IPS-NIHi7 (cell line): ENCODE measurements around the gene SGSM1.
"Not testable (repeated sequence)": the region's sequence is repeated elsewhere in the genome, so short reads cannot be mapped to it uniquely, and the experiment has no call there.

ENCODE experiments used
- DNase-seq: peaks from one replicate; pipeline ENCODE4 v3.0.0; 2012; ENCODE audit warnings: mixed read lengths; ENCODE audit errors: extremely low spot score

The SGSM1 gene

DNA sequence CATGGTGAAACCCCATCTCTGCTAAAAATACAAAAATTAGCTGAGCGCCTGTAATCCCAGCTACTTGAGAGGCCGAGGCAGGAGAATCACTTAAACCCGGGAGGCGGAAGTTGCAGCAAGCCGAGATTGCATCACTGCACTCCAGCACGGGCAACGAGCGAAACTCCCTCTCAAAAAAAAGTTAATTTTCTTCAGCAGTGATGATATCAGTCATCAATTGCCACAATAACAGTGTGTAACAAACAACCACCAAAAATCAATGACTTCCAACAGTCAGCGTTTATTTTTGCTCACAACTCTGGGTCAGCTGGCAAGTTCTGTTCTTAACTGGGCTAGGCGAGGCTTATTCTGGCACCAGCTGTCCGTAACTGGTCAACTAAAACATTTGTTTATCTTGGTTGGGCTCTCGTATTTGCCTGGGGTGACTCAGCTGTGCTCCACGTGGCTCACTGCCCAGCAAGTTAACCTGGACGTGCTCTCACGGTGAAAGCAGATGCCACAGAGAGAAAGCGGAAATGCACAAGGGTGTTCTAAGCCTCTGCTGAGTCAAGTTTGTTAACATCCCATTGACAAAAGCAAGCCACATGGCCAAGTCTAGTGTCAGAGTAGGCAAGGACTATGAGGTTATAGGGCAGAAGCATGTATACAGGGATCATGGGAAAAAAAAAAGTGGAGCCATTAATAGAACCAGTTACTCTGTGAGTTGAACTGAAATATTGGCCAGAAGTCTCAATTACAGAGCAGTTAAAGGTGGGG lies 88.4 kb downstream of the SGSM1 start:
- peak; percentile 48 for DNase-seq

DNA sequence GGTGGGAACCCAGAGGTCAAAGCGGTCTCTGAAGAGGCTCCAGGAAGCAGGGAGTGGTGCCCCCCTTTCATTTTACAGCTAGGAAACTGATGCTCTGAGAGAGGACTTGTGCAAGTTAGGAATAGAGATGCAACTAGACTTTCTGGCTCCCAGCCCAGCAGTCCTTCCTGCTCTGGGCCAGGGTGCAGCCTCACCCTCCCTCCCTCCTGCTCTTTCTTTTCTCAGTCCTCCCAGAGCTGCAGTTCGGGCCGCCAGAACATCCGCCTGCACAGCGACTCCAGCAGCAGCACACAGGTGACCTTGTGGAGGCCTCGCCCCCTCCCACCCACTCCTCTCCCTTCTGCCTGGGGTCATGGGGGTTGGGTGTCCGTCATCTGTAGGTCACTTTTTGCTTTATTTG lies 89.0 kb downstream of the SGSM1 start:
- no peak for DNase-seq

DNA sequence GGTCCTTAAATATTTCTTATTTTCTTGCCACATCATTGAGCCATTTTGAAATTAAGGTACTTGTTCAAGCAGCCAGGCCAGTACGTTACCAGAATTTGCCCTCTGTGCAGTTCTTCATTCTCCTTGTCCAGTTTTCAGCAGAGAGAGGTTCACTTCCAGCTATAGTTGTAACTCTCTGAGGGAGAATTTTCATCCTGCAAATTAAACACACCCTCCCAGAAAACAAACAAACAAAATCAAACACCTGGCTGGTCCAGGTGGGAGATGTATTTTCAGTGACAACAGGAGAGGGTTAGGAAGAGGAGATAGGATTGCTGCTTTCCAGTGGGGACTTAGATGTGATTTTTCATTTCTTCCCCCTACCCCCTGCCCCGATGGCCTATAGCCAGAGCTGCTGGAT lies 95.4 kb downstream of the SGSM1 start:
- DNase-seq: no peak

DNA sequence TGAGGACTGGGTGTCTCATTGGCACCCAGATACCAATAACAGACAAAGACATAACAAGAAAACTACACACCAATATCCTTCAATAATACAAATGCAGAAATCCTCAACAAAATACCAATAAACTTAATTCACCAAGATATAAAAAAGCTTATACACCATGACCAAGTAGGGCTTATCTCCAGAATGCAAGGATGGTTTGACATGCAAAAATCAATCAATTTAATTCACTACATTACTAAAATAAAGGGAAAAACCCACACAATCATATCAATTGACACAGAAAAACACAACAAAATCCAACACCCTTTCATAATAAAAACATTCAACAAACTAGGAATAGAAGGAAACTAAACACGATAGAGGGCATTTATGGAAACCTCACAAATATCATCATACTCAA lies 99.9 kb downstream of the SGSM1 start:
- DNase-seq: no peak

DNA sequence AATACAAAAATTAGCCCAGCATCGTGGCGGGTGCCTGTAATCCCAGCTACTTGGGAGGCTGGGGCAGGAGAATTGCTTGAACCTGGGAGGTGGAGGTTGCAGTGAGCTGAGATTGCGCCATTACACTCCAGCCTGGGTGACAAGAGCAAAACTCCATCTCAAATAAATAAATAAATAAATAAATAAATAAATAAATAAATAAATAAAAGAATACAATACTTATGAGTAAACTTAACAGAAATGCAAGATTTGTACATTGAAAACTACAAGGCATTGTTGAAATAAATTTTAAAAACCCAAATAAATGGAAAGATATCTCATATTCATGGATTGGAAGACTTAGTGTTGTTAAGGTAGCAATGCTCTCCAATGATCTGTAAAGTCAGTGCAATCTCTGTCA lies 101.1 kb downstream of the SGSM1 start:
- DNase-seq: not testable (repeated sequence)

DNA sequence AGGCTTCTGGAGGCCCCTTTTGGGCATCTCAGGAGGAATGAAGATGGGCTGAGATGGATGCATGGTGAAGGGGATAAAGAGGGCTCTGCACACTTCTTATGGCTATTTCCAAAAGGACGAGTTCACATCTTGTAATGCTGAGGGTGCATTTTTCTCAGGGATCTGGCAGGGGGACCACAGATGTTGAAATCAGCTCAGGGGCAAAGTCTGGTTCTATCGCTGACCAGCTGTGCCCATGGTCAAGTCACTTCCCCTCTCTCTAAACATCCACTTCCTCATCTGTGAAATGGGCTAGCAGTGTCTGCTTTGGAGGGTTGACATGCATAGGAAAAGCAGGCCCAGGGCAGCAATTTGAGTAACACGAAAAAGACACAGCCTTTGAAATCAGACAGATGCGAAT lies 114.0 kb downstream of the SGSM1 start:
- no peak for DNase-seq

DNA sequence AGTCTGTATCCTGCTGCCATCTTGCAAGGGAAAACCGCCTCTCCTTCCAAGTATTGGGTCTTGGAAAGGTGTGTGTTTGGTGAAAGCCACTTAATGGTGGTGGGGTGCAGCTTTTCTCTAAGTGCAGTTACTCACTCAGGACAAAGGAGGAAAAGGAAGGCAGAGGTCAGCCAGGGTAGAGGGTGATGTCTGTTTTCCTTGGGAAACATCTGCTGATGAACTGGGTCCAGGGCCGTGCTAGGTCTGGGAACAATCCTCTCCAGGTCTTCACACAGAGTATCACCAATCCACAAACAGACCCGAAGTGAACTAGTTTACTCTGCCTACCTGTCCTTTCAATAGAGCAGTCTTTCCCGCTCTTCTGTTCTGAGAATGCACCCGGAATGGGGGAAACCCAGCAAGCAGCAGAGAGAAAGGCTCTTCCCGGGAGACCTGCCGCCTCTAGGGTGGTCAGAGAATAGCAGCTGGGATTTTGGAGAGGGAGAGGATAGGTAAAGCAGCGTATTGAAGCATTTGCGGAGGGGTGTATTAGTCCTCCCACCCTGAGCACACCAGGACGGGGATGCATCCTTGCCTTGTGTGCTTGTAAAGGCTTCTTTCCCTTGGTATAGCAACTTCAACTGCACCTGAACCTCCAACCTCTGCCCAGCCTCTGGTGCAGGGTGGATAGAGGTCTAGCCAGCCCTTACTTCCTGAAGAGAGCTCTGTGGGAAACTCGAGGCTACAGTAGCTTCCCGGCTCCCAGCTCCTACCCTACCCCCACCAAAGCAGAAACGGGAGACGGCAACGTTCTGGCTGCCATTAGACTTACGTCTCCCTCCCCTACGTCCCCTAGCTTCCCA lies 119.8 kb downstream of the SGSM1 start:
- peak; percentile 63 for DNase-seq

DNA sequence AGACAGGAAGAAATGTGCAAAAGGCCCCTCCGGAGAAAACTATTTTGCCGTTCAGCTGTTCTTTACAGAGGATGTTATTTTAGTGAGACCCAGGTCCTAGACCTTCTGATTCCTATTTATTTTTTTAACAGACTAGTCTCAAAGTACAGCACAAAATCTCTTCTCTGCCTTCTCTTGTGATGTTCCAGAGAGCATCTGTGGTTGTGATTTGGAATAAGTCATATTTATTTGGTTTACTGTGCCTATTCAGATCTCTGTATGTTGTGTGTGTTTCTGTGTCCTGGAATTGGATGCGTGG lies 120.4 kb downstream of the SGSM1 start:
- no peak for DNase-seq

DNA sequence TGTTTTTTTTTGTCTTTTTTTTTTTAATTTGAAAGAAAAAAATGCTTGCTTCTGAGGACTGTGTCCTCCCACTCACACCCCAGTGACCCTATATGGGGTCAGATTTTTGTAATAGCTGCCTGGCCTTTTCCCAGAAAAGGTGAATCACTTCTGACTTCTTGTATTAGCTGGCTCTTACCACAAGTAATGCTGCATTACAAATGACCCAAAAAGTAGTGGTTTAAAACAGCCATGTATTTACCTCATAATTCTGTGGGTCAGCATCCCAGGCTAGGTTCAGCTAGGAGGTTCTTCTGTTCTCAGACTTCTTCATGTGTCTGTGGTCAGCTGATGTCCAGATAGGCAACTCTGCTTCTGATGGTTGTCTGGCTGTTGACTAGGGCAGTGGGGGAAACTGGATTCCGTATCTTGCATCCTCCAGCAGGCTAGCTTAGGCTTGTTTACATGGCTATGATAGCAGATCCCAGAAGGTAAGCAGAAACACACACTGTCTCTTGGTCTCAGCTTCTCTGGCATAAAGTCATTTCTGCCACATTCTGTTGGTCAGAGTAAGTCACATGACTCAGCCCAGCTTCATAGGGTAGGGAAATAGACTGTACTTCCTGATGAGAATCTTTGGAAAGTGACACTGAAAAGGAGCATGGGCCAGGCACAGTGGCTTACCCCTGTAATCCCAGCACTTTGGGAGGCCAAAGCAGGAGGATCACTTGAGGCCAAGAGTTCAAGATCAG lies 121.0 kb downstream of the SGSM1 start:
- DNase-seq: no peak

DNA sequence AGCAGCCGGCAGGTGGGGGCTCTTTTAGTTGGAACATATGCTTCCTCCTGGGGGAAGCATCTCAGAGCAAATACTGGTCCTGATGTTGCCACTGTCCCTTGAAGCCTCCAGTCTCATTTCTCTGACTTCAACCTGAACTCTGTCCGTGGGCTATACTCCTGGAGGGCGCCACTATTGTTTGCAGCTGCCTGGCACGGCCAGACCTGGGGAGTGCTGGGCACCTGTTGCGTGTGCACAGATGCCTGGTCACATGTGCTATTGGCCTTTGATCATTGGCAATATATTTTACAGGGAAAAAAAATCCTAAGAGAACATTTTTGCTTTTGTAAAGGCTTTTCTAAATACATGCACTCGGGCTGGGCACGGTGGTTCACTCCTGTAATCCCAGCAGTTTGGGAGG lies 122.3 kb downstream of the SGSM1 start:
- DNase-seq: no peak

DNA sequence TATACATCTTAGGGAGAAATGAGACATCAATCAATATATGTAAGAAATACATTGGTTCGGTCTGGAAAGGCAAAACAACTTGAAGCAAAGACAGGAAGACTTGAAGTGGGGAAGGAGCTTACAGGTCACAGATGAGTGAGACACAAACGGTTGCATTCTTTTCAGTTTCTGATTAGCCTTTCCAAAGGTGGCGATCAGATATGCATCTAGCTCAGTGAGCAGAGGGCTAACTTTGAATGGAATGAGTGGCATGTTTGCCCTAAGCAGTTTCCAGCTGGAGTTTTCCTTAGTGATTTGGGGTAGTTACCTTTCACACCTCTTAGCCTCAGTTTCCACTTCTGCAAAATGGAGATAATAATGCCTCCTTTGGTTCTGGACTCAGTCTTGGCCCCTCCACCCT lies 124.7 kb downstream of the SGSM1 start:
- no peak for DNase-seq

DNA sequence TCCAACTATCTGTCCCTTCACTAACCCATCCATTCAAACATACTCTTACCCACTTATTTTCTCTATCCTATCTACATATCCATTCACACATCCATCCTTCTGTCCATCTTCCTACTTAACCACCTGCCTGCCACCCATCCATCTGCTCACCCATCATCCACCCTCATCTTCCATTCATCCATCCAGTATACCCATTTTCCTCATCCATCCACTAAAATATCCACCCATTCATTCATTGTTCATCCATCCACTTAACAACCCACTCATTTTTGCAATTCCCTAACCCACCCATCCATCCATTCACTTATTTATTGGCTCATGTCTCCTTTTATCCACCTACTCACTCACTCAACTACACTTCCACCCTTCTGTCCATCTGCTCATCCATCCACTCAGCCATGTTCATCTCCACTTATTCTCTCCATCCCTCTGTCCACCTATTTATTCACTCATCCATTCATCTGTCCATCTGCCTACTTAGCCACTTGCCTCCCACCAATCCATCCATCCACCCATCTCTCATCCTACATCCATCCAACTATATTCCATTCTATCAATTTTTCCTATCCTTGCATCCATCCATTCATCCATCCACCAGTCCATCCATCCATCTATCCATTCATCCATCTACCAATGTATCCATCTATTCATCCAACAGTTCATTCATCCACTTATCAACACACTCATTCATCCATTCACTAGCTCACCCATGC lies 129.9 kb downstream of the SGSM1 start:
- no peak for DNase-seq

DNA sequence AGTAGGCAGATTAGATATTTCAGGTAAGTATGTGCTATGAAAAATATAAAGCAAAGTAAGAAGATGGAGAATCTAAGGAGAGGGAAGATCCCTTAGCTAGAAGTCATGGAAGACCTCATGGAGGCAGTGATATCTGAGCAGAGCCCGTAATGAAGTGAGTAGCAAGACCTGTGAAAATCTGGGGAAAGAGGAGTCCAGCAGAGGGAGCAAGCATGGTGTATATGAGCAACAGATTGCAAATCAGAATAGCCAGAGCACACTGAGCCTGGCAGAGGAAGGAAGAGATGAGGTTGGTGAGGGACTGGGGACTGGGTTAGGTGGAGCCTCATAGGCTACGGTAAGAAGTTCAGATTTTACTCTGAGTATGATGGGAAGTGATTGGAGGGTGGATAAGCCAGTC lies 131.1 kb downstream of the SGSM1 start:
- DNase-seq: peak; percentile 67

DNA sequence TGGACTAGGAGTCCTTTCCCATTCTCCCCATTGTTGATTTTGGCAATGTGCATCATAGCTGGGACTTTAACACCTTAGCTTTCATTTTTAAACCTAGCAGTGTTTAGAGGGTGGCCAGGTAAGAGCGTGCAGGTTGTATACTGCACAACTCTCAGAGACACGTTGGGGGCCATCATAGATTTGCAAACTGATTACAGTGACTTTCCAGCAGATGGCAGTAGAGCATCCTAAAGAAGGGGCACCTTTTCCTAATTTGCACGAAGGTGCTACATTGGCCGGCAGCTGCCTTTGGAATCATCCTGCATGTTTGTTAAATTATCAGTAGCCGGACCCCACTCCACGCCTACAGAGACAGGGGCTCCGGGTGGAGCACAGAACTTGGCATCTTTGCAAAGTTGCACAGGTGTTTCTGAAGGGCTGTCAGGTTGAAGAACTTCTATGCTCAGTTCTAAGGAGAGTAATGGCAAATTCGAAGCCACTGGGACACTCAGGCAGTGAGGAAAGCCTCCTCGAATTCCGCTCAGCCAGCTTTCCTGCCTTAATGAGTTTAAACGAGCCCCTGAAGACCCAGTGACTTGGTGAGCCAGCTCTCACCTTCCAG lies 132.8 kb downstream of the SGSM1 start:
- peak; percentile 76 for DNase-seq

DNA sequence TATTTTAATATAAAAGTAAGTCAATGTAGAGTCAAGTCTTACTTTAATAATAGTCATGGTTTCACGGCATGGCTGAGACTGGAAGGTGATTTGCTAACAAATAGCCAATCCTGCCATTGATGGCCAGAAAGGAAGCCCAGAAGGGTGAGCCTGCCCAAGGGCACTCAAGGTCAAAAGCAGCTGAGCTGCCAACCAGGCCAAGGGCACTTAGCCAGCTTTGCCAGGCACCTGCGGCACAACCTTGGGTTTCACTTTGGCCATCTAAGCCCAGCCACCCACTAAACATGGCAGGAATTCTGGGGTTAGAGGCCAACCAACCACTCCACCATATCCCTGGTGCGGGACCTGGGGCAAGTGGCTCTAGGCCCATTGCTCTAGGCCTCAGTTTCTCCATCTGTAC lies 136.3 kb downstream of the SGSM1 start:
- DNase-seq: no peak

DNA sequence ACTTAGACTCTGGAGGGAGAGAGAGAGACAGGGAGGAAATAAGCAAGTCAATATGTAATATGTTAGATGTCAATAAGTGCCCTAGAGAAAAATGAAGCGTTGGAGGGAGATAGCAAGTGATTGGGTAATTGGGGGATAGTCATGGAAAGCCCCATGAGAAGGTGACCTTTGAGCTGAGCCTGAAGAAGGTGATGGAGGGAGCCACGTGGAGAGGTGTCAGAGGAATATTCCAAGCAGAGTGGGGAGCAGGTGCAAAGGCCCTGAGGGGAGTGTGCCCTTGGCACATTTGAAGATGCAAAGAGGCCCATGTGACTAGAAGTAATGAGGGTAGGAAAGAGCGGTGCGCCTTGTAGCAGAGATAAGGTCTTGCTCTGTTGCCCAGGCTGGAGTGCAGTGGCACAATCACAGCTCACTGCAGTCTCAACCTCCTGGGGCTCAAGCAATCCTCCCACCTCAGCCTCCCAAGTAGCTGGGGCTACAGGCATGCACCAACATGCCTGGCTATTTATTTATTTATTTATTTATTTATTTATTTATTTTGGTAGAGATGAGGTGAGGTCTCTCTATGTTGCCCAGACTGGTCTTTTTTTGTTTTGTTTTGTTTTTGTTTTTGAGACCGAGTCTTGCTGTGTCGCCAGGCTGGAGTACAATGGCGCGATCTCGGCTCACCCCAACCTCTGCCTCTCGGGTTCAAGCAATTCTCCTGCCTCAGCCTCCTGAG lies 138.4 kb downstream of the SGSM1 start:
- no peak for DNase-seq

DNA sequence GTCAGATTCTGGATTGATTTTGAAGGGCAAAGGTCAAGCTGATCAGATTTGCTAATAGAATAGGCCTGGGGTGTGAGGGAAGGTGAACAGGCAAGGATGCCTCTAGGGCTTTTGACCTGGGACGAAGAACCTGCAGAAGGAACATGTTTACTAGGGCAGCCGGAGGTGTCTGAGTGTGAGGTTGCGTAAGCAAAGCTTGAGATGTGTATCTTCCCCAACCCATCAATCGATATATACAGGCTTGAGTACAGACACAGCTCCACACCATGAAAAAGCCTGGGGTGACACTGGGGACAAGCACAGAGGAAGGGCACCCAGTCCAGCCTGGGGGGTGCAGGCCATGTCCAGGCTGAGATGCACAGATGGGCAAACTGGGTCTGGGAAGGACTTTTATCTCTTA lies 139.4 kb downstream of the SGSM1 start:
- DNase-seq: no peak

DNA sequence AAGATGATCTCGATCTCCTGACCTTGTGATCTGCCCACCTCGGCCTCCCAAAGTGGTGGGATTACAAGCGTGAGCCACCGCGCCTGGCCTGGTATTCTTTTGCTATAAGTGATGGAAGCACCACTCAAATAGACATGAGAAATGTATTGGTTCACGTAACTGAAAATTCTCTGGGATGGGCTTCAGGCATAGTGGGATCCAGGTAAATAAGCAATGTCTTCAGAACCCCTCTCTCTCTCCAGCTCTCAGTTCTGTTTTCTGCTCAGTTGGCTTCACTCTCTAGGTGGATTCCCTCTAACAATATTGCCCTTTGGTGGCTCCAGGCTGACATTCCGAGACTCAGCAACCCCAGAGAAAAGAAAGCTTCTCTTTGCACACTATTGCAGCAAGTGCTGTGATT lies 141.4 kb downstream of the SGSM1 start:
- no peak for DNase-seq

DNA sequence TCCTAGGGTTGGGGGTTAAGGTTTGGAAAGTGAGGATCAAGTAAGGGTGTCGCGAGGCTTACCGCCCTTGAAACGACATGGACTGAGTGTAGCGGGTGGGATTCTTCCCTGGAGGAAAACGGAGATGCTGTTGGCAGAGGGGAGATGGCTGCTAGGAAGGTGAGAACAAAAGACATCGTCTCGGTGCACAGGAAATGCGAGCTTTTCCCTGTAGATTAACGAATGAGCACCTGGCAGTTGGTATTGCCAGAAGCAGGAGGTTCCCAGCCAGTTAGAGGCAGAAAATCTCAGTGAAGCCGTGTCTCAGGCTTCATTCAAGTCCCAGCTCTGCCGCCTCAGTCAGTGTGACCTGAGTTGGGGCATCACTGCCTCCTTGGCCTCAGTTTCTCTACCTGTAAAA lies 141.9 kb downstream of the SGSM1 start:
- DNase-seq: no peak

DNA sequence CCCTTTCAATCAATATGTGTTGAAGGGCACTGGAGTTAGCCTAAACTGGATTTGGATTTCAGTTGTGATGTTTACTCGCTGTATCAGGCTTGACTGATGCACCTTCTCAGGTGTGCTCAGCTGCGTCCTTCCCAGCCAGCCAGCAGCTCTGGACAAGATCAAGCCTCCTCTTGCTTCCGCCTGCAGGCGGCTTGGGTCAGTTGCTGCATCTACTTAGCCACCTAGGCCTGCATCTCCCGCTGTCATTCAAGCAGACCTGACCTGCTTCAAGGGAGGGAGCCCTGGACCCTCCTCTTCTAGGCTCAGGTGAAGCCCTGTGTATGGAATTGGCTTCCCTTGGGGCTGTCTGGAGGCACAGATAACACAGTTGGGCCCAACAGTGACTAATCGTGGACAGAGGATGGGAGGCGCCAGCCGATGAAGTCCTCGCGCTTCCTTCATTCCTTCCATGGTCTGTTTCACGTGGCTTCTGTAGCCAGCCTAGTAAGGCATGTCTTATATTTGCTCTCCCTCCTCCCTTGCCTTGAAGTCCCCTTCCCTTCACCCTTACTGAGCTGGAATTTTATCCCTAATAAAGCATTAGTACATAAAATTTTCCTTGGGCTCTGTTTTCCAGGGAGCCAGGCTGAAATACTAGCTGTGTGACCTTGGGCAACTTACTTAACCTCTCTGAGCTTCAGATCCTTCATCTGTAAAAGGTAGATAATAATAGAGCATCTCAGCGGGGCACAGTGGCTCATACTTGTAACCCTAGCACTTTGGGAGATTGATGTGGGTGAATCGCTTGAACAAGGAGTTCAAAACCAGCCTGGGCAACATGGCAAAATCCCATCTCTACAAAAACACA lies 142.6 kb downstream of the SGSM1 start:
- DNase-seq: no peak
